ENCODE results near the gene KHDC1L. TPM values are rescaled to one million over a fixed set of nuclear protein-coding genes. Genes with fewer than 3 reads are reported as not detected.

KHDC1L gene
- total RNA-seq, 1 experiment from 2014 or later = not detected

GRCh38 chr6:73250016-73250415, 24.7 kb upstream of the KHDC1L start:
- intact Hi-C loops (cut with micrococcal nuclease) = no loop called here
- DNase-seq (ENCODE audit: unreplicated experiment) = no peak
- no peaks in the 10 kb centered on the region for H3K4me1 Mint-ChIP-seq (ENCODE audit: insufficient read depth, unreplicated experiment)
- BruUV-seq (replicated peaks) = no TSS peak
- H3K9me3 Mint-ChIP-seq (ENCODE audit: unreplicated experiment) = no peaks in the 10 kb centered on the region
- H3K27me3 Mint-ChIP-seq (ENCODE audit: insufficient read depth, unreplicated experiment) = no peaks in the 10 kb centered on the region
- no peak for TF ChIP-seq CTCF (IDR thresholded peaks at IDR 0.05; ENCODE audit: unreplicated experiment)
- ChIA-PET CTCF (no interaction called here), POLR2A (no interaction called here)
- H3K36me3 Mint-ChIP-seq (ENCODE audit: insufficient read depth, unreplicated experiment) = no peaks in the 10 kb centered on the region
- no peak overlapping the region for H3K4me3 Mint-ChIP-seq (ENCODE audit: unreplicated experiment)
- H3K27ac Mint-ChIP-seq (ENCODE audit: low read depth, unreplicated experiment) = no peak overlapping the region

- Mint-ChIP-seq H3K9me3 (ENCODE audit: unreplicated experiment) (no peaks in the 10 kb centered on the region), H3K4me1 (ENCODE audit: insufficient read depth, unreplicated experiment) (no peaks in the 10 kb centered on the region), H3K27me3 (ENCODE audit: insufficient read depth, unreplicated experiment) (no peaks in the 10 kb centered on the region), H3K36me3 (ENCODE audit: insufficient read depth, unreplicated experiment) (no peaks in the 10 kb centered on the region), H3K27ac (ENCODE audit: low read depth, unreplicated experiment) (no peak overlapping the region), H3K4me3 (ENCODE audit: unreplicated experiment) (no peak overlapping the region)
- intact Hi-C loops (cut with micrococcal nuclease) = no loop called here
- no peak for DNase-seq (ENCODE audit: unreplicated experiment)
- TF ChIP-seq CTCF (IDR thresholded peaks at IDR 0.05; ENCODE audit: unreplicated experiment) = no peak
- BruUV-seq (replicated peaks) = no TSS peak
- CTCF ChIA-PET = interaction anchor here (0.6 to 1.4 kb wide), 5 partner anchors 10 to 837 kb away, joined by 3 to 6 read pairs (median 3); no protein-coding TSS in a partner anchor
- POLR2A ChIA-PET = no interaction called here
Observed at GRCh38 chr6:73248192-73248903, 23.1 kb upstream of the KHDC1L start.

DNA sequence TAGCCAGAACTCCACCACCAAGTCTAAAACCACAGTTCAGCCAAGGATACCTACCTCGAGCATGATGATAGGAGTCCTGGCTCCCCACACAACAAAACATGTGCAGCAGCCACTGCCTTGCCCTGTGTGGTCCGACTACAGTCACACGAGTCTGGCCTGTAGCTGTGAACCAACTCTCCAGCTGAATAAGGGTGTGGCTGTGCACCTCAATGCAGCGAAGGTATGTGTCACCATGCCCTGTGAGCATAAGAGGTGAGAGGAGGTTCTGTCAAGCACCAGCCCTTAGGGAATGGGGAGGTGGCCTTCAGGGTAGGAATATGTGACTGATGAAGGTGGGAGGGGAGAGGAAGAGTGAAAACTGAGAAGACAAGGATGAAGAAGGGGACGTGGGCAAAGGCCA, 16.7 kb upstream of the KHDC1L start:
- Mint-ChIP-seq H3K4me1 (ENCODE audit: insufficient read depth, unreplicated experiment) (no peaks in the 10 kb centered on the region), H3K27ac (ENCODE audit: low read depth, unreplicated experiment) (no peak overlapping the region), H3K36me3 (ENCODE audit: insufficient read depth, unreplicated experiment) (no peaks in the 10 kb centered on the region), H3K4me3 (ENCODE audit: unreplicated experiment) (no peak overlapping the region), H3K9me3 (ENCODE audit: unreplicated experiment) (no peaks in the 10 kb centered on the region), H3K27me3 (ENCODE audit: insufficient read depth, unreplicated experiment) (no peaks in the 10 kb centered on the region)
- DNase-seq (ENCODE audit: unreplicated experiment) = no peak
- POLR2A ChIA-PET = no interaction called here
- no TSS peak for BruUV-seq (replicated peaks)
- no peak for TF ChIP-seq CTCF (IDR thresholded peaks at IDR 0.05; ENCODE audit: unreplicated experiment)
- intact Hi-C loops (cut with micrococcal nuclease) = no loop called here
- CTCF ChIA-PET = interaction anchor here (0.5 to 0.6 kb wide), 2 partner anchors 13 to 90 kb away, joined by 3 read pairs; no protein-coding TSS in a partner anchor

DNA sequence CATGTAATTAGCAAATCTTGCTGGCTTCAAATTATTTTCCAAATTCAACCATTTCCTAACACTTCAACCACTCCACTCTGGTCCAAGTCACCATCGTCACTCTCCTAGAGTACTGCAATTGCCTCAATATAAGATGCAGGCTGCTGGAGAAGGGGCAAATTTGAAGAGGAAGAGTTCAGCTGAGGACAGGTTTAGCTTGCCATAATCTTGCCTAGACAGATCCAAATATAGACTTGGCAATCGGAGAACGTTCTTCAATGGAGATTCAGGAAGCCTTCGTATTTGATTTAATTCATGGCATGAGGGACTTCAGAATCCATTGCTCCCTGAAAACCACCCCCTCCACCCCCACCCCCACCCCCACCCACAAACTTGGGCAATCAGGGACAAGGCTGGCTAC, 15.4 kb upstream of the KHDC1L start:
- ChIA-PET POLR2A (interaction anchor here (0.6 kb wide), 1 partner anchor 290 kb away, joined by 3 read pairs; no protein-coding TSS in a partner anchor), CTCF (interaction anchor here (1.0 kb wide), 1 partner anchor 45 kb away, joined by 3 read pairs; no protein-coding TSS in a partner anchor)
- Mint-ChIP-seq H3K9me3 (ENCODE audit: unreplicated experiment) (no peaks in the 10 kb centered on the region), H3K27me3 (ENCODE audit: insufficient read depth, unreplicated experiment) (no peaks in the 10 kb centered on the region), H3K36me3 (ENCODE audit: insufficient read depth, unreplicated experiment) (no peaks in the 10 kb centered on the region), H3K27ac (ENCODE audit: low read depth, unreplicated experiment) (no peak overlapping the region), H3K4me1 (ENCODE audit: insufficient read depth, unreplicated experiment) (no peaks in the 10 kb centered on the region), H3K4me3 (ENCODE audit: unreplicated experiment) (no peak overlapping the region)
- DNase-seq (ENCODE audit: unreplicated experiment) = no peak
- no peak for TF ChIP-seq CTCF (IDR thresholded peaks at IDR 0.05; ENCODE audit: unreplicated experiment)
- intact Hi-C loops (cut with micrococcal nuclease) = no loop called here
- no TSS peak for BruUV-seq (replicated peaks)
